Liver (tissue), 9 donors: ENCODE data around the gene FAM136A. TPM values are rescaled to one million over a fixed set of nuclear protein-coding genes. Genes with fewer than 3 reads are reported as not detected.

Source experiments
- DNase-seq: peaks from one replicate; pipeline ENCODE4 v3.0.0-alpha.2; 2017; ENCODE audit warnings: low spot score
- H3K27ac ChIP-seq, 2 donors: one replicate each; pipeline ENCODE4 v1.7.0; 2013; ENCODE audit warnings: inconsistent platforms in 2 of 2, low read length in 2 of 2, control low read depth in 1 of 2, low read depth in 1 of 2, mild to moderate bottlenecking in 1 of 2
- H3K27me3 ChIP-seq, 4 donors: one replicate each; pipeline versions ENCODE4 v1.6.1 to v1.7.0; 2013; ENCODE audit warnings: low read length in 3 of 4, inconsistent platforms in 1 of 4, mild to moderate bottlenecking in 1 of 4, moderate library complexity in 1 of 4; ENCODE audit not compliant: control insufficient read depth in 4 of 4, insufficient read depth in 4 of 4
- H3K36me3 ChIP-seq, 4 donors: one replicate each; pipeline versions ENCODE4 v1.6.1 to v1.7.0; 2013; ENCODE audit warnings: low read length in 3 of 4, mild to moderate bottlenecking in 3 of 4, low read depth in 1 of 4, moderate library complexity in 1 of 4; ENCODE audit not compliant: control insufficient read depth in 4 of 4, insufficient read depth in 3 of 4
- H3K4me1 ChIP-seq, 4 donors: one replicate each; pipeline versions ENCODE4 v1.6.1 to v1.7.0; 2013; ENCODE audit warnings: low read length in 3 of 4, mild to moderate bottlenecking in 3 of 4, moderate library complexity in 1 of 4; ENCODE audit not compliant: control insufficient read depth in 4 of 4, insufficient read depth in 4 of 4
- H3K4me3 ChIP-seq, 3 donors: one replicate each; pipeline versions ENCODE4 v1.6.1 to v1.7.0; 2013; ENCODE audit warnings: low read length in 3 of 3, control low read depth in 1 of 3, low read depth in 1 of 3, mild to moderate bottlenecking in 1 of 3
- H3K9ac ChIP-seq, 2 donors: one replicate each; pipeline ENCODE4 v1.7.0; 2013; ENCODE audit warnings: low read length in 2 of 2, mild to moderate bottlenecking in 2 of 2, moderate library complexity in 2 of 2, control low read depth in 1 of 2, low read depth in 1 of 2
- H3K9me3 ChIP-seq, 4 donors: one replicate each; pipeline versions ENCODE4 v1.6.1 to v1.7.0; 2013; ENCODE audit warnings: low read length in 3 of 4; ENCODE audit not compliant: control insufficient read depth in 4 of 4
- ATF3 ChIP-seq: IDR thresholded peaks from 2 replicates; pipeline ENCODE4 v1.6.1; 2016; ENCODE audit warnings: antibody characterized with exemption
- CTCF ChIP-seq: fragments of 150-350 bp; IDR thresholded peaks from 2 replicates; pipeline ENCODE4 v1.5.1; 2017; ENCODE audit warnings: improper control_type of control experiment, low read depth, low read length; ENCODE audit not compliant: missing input control
- EGR1 ChIP-seq, 2 donors: IDR thresholded peaks; 2 replicates each; pipeline ENCODE4 v1.6.1; 2016 to 2018; ENCODE audit warnings: antibody characterized with exemption in 2 of 2, low read depth in 2 of 2
- FOXA1 ChIP-seq: IDR thresholded peaks from 2 replicates; pipeline ENCODE4 v1.6.1; 2016; ENCODE audit warnings: antibody characterized with exemption
- FOXA2 ChIP-seq: IDR thresholded peaks from 2 replicates; pipeline ENCODE4 v1.6.1; 2016; ENCODE audit warnings: antibody characterized with exemption
- GABPA ChIP-seq, 2 donors: IDR thresholded peaks in 1 of 2; conservative IDR thresholded peaks in 1 of 2; 2 replicates each; pipeline ENCODE4 v1.6.1; 2016; ENCODE audit warnings: antibody characterized with exemption in 2 of 2, mild to moderate bottlenecking in 1 of 2, moderate library complexity in 1 of 2
- HNF4A ChIP-seq, 2 donors: conservative IDR thresholded peaks; 2 replicates each; pipeline ENCODE4 v1.6.1; 2016; ENCODE audit warnings: antibody characterized with exemption in 2 of 2, mild to moderate bottlenecking in 2 of 2
- HNF4G ChIP-seq: IDR thresholded peaks from 2 replicates; pipeline ENCODE4 v1.6.1; 2016; ENCODE audit warnings: antibody characterized with exemption
- JUND ChIP-seq, 2 donors: IDR thresholded peaks; 2 replicates each; pipeline ENCODE4 v1.6.1; 2016; ENCODE audit warnings: antibody characterized with exemption in 2 of 2
- MAX ChIP-seq: IDR thresholded peaks from 2 replicates; pipeline ENCODE4 v1.6.1; 2016; ENCODE audit warnings: antibody characterized with exemption
- NR2F2 ChIP-seq: IDR thresholded peaks from 2 replicates; pipeline ENCODE4 v1.6.1; 2016; ENCODE audit warnings: antibody characterized with exemption
- RAD21 ChIP-seq, 2 donors: IDR thresholded peaks; 2 replicates each; pipeline ENCODE4 v1.6.1; 2016; ENCODE audit warnings: antibody characterized with exemption in 2 of 2, mild to moderate bottlenecking in 2 of 2
- REST ChIP-seq: IDR thresholded peaks from 2 replicates; pipeline ENCODE4 v1.6.1; 2016; ENCODE audit warnings: antibody characterized with exemption, mild to moderate bottlenecking
- RXRA ChIP-seq, 2 donors: IDR thresholded peaks; 2 replicates each; pipeline ENCODE4 v1.6.1; 2017 to 2018; ENCODE audit warnings: antibody characterized with exemption in 2 of 2, mild to moderate bottlenecking in 1 of 2
- SP1 ChIP-seq: IDR thresholded peaks from 2 replicates; pipeline ENCODE4 v1.6.1; 2018; ENCODE audit warnings: antibody characterized with exemption, mild to moderate bottlenecking
- TAF1 ChIP-seq: conservative IDR thresholded peaks from 2 replicates; pipeline ENCODE4 v1.6.1; 2016; ENCODE audit warnings: antibody characterized with exemption, mild to moderate bottlenecking
- YY1 ChIP-seq: IDR thresholded peaks from 2 replicates; pipeline ENCODE4 v1.6.1; 2016; ENCODE audit warnings: antibody characterized with exemption, mild to moderate bottlenecking
- ZBTB33 ChIP-seq: IDR thresholded peaks from 2 replicates; pipeline ENCODE4 v1.6.1; 2016; ENCODE audit warnings: antibody characterized with exemption
- WGBS: extraction: QIAGEN DNeasy Blood & Tissue Kit; methylation state at CpG from one replicate; pipeline ENCODE4 v1.1.7; 2013; 5-methylcytosine and 5-hydroxymethylcytosine counted together
- polyA plus RNA-seq, 2 donors: library from polyadenylated mRNA; stranded (reverse) in 1 of 2; unstranded in 1 of 2; fragments of 200-250 nt in 1 of 2; fragments of >200 nt in 1 of 2; fragmentation: Nextera tagmentation in 1 of 2; extraction: Ambion mirVana in 1 of 2; gene quantifications; one replicate each; pipeline versions ENCODE4 v1.2.1 to v1.2.3, GENCODE V29; 2013 to 2015
- total RNA-seq, 2 donors: library from RNA; depleted of rRNA; stranded (reverse); fragments of >200 nt; gene quantifications; one replicate each; pipeline ENCODE4 v1.2.3, GENCODE V29; 2014
- donor health status: healthy.
- donor health status: healthy.
- donor health status: healthy.
- donor health status: healthy.
- donor health status: healthy.

Gene FAM136A
- total and polyA plus RNA-seq, 4 donors: 20.9 to 35.8 (median 24.2) TPM

GRCh38 chr2:70314640-70315039 lies 12.8 kb upstream of the FAM136A start:
- H3K4me3 ChIP-seq: no peak overlapping the region
- TF ChIP-seq EGR1 (IDR thresholded peaks at IDR 0.05; ENCODE audit: low read depth in 2 of 2): no peak
- no peak for TF ChIP-seq RXRA (IDR thresholded peaks at IDR 0.05)
- TF ChIP-seq NR2F2: no peak
- no peak for TF ChIP-seq HNF4G
- no peak for TF ChIP-seq ATF3
- no peak for TF ChIP-seq FOXA1
- no peak for TF ChIP-seq TAF1
- no peak for TF ChIP-seq SP1
- TF ChIP-seq FOXA2: no peak
- TF ChIP-seq HNF4A (conservative IDR thresholded peaks at IDR 0.05): no peak
- no peak for TF ChIP-seq RAD21 (IDR thresholded peaks at IDR 0.05)
- TF ChIP-seq REST: no peak
- TF ChIP-seq YY1: no peak
- no peak for TF ChIP-seq CTCF
- TF ChIP-seq ZBTB33: no peak
- TF ChIP-seq GABPA (IDR thresholded peaks at IDR 0.05 in 1 of 2, conservative IDR thresholded peaks at IDR 0.05 in 1 of 2): no peak
- TF ChIP-seq JUND (IDR thresholded peaks at IDR 0.05): no peak
- TF ChIP-seq MAX: no peak
- 87% methylated on average over 1 of the region's 1 CpG for WGBS

More at GRCh38 chr2:70314640-70315039, 12.8 kb upstream of the FAM136A start:
- DNase-seq: no peak
- no peak overlapping the region for H3K9ac ChIP-seq
- H3K4me1 ChIP-seq: no peaks in the 10 kb centered on the region
- H3K27ac ChIP-seq: no peak overlapping the region
- no peaks in the 10 kb centered on the region for H3K9me3 ChIP-seq
- no peaks in the 10 kb centered on the region for H3K36me3 ChIP-seq
- no peaks in the 10 kb centered on the region for H3K27me3 ChIP-seq
